GM21360 (cell line): ENCODE measurements around the gene NOS2.
"Not testable (repeated sequence)": the region's sequence is repeated elsewhere in the genome, so short reads cannot be mapped to it uniquely, and the experiment has no call there.

Experiments
- ATAC-seq: cut with Tn5 transposase; IDR thresholded peaks from one replicate; pipeline ENCODE4 v1.9.1; 2021; ENCODE audit warnings: mild to moderate bottlenecking, moderate library complexity; ENCODE audit not compliant: unreplicated experiment

The NOS2 gene

GRCh38 chr17:27800522-27800921, at the start of gene NOS2:
Gene NOS2 (minus strand): TSS chr17:27800529. CDS start chr17:27798809, 1,720 bp downstream.
- no peak for ATAC-seq

DNA sequence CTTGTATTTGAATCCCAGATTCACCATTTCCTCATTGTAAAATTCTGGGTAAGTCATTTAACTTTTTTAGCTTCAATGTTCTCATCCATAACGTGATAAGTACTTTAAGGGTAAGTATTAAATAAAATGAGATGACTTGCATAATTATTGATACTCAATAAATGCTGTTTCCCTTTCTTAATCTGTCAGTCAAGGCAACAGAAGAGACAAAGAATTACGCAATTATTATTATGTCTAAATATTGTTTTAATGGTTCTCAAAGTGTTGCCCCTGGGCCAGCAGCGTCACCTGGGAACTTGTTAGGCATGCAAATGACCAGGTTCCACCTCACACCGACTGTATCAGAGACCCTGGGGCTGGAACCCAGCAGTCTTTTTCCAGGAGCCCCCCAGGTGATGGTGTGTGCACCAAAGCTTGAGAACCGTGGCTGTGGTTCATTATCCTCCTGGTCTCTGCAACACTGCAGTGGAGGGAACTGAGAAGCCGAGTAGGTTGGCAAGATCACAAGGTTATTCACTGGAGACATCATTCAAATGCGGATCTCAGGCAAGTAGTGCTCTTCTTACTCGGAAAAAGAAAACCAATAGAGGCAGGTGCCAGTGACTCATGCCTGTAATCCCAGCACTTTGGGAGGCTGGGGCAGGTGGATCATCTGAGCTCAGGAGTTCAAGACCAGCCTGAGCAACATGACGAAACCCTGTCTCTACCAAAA, 49.3 kb upstream of the NOS2 start:
- ATAC-seq = no peak

- ATAC-seq = no peak
Observed at GRCh38 chr17:27848931-27849330, 48.6 kb upstream of the NOS2 start.

DNA sequence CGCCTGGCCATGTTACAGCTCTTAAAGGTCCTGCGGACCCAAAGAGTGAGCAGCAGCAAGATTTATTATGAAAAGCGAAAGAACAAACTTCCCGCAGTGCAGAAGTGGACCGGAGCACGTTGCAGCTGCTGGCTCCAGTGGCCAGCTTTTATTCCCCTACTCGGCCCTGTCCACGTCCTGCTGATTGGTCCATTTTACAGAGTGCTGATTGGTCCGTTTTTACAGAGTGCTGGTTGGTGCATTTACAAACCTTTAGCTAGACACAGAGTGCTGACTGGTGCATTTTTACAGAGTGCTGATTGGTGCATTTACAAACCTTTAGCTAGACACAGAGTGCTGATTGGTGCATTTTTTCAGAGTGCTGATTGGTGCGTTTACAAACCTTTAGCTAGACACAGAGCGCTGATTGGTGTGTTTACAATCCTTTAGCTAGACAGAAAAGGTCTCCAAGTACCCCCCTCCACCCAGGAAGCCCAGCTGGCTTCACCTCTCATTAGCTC, 46.5 kb upstream of the NOS2 start:
- ATAC-seq = not testable (repeated sequence)

DNA sequence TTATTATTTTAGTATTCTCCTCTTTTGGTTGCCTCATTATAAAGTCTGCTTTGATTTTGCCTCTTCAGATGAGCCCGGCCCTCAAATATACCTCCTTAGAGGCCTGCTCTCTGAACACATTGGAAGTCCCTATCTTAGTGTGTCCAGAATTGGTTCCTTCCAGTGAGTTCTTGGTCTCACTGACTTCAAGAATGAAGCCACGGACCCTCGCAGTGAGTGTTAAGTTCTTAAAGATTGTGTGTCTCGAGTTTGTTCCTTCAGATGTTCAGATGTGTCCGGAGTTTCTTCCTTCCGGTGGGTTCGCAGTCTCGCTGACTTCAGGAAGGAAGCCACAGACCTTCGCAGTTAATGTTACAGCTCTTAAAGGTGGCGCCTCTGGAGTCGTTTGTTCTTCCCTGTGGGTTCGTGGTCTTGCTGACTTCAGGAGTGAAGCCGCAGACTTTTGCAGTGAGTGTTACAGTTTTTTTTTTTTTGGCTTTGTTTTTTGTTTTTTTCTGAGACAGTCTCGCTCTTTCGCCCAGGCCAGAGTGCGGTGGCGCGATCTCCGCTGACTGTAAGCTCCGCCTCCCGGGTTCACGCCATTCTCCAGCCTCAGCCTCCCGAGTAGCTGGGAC, 45.8 kb upstream of the NOS2 start:
- no peak for ATAC-seq

DNA sequence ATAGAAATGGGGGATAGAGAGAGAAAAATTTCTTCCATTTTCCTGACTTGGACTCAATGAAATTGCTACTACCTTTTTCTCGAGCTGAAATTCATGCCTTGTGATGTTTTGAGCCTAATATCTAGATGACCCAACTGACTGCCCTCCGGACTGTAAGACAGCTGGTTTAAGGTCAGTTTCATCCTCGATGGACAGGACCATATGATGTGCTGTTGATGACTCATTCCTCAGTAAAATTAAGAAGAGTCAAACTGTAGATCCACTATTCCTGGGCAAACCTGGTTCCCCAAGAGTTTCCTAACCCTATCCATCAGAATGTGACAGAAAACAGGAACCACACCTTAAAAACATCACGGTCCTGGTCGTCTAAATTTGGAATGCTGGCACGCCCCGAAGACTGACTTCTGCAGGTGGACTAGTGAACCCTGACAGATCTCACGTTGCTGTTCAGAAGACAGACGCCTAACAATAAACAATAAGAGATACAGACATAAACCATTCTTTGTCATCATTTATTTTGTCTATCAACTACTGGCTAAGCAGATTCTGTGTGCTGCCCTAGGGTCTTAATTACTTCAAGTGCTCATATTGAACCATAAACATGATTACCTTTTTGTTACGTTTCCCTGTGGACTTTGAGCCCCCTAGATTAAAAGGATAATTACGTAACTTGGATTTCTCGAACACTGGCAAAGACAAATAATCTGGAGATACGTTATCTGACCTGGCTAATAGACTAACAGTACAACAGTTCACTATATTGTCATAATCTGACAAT, 45.1 kb upstream of the NOS2 start:
- no peak for ATAC-seq

- no peak for ATAC-seq
Observed at GRCh38 chr17:27840688-27841087, 40.4 kb upstream of the NOS2 start.

DNA sequence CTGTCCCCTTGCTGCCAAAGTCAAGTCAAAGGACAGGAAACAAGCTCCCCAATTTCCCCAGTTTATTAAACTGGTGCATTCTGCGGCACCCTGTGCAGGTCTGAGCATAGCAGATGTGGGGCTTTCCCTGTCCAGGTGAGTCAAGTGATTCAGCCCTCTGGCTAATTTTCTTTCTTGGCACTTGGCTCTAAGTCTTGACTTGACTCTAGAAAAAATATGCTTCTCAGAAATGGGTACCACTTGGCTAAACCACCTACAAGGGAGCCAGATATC, 40.0 kb upstream of the NOS2 start:
- not testable (repeated sequence) for ATAC-seq

DNA sequence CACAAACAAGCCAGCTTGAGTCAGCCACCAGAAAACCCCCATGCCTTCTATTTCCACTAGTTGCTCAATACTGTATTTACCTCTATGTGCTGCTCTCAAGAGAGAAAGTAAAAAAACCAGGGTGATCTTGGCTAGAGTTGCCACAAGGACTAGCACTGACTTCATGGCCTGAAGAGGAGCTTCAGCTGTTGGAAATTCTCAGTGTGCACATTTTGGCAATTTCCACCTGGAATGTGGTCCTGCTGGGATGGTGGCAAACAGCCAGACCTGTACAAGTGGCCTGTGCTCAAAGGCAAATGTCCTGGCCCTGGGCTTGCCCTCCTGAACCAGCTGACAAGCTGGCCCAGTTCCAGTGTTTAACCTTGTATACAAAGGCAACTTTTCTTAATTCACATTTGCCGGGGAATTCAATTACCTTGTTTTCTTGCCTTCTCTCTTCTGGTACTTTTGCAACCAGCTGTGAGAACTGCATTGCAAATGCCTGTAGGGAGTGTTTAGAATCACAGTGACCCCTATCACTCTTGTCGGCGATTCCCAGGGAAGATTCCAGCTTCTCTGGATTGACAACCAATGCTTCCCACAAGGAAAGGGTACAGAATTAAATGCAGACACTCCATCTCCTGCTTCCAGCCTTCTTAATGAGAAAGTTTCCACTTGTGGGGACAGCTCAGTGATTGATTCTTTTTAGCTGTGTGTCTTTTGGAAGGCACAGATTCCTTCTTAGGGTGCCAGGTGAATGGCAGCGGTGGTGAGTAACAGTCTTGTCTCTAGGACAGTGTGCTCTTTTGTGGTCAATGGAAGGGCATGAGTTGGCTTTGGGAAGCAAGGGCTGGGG, 39.5 kb upstream of the NOS2 start:
- not testable (repeated sequence) for ATAC-seq

DNA sequence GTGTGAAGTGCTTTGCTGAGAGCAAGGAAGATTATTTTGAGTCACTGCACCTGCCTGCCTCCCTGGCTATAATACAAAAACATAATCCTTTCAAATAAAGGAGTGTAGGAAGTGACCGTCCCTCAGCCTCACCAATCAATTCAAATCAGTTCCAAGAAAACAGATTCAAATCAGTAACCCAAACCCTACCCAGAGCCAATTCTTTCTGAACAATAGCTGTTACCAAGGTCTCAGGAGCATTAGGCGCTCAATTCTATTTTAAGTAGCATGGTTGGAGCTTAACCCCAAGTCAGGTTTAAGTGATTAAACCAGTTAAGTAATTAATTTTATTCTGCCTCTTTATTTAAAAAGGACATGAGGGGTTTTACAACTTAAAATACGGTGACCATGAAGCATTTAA, 38.3 kb upstream of the NOS2 start:
- not testable (repeated sequence) for ATAC-seq

DNA sequence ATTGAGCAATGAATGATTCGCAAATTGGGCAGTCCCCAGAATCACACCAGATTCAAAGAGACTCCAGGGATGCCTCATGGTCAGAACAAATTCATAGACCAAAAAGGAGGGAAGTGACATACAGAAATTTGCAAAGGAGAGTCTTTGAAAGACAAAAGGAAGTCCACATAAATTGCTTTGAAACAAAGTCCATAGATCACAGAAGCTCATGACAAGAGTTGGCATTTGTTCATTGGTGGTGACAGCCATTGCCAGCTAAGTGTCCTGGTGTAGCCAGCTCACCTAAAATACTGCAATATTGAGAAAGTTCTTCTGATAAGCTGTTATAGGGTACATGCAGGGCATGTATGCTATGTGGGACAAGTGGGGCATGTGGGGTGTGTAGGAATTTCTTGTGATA, 37.4 kb upstream of the NOS2 start:
- not testable (repeated sequence) for ATAC-seq

DNA sequence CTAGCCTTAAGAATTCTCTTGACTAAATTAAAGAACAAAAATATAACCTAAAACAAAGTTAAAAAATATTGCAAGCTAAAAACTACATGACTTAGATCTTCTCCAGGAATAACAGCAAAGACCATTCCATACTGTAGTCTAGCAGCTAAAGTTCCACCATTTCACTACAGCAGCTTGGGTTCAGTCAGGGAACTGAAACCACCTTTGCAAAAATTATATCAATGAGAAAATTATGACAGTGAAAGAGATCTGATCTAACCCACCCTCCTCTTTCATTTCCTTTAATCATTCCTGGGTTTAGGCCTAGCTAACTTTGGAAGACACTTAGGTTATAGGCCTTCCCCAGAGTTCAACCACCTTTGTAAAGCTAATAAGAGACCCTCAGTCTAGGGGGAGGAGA, 36.3 kb upstream of the NOS2 start:
- ATAC-seq = no peak

DNA sequence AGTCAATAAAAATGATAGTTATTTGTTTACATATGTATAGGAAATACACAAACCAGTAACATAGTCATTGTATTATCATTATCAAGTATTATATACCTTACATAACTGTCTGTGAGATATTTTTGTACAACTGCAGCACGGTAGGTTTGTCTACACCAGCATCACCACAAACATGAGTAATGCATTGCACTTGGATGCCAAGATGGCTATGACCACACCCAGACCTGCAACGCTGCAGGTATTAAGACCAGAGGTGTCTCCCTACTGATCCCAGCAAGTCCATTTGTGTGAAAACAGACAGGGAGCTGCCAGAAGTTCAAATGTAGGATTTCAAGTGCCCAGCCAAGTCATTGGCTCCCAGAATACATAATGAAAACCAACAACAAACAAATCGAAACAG, 34.2 kb upstream of the NOS2 start:
- no peak for ATAC-seq

DNA sequence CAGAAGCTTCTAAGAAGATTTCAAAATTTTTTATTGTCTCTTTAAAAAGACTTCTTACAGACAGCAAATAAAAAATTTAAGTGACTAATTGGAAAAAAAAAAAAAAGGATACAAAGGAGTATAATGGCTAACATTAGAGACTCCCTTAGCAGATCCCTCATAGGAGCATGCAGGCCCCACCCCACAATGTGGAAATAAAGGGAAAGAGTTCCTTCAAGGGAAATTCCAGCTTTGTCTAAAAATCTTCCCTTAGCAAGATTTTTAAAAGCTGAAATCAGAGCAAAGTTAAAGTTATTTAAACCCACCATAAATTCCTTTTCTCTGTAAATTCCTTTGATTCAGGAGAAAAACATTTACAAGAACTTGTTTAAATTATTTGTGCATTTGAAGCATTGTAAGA, 32.5 kb upstream of the NOS2 start:
- no peak for ATAC-seq

GRCh38 chr17:27829888-27830287, 29.6 kb upstream of the NOS2 start:
- ATAC-seq = not testable (repeated sequence)

DNA sequence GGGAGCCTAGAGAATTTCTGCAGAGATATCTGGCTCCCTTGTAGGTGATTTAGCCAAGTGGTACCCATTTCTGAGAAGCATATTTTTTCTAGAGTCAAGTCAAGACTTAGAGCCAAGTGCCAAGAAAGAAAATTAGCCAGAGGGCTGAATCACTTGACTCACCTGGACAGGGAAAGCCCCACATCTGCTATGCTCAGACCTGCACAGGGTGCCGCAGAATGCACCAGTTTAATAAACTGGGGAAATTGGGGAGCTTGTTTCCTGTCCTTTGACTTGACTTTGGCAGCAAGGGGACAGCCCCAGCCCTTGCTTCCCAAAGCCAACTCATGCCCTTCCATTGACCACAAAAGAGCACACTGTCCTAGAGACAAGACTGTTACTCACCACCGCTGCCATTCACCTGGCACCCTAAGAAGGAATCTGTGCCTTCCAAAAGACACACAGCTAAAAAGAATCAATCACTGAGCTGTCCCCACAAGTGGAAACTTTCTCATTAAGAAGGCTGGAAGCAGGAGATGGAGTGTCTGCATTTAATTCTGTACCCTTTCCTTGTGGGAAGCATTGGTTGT, 28.9 kb upstream of the NOS2 start:
- not testable (repeated sequence) for ATAC-seq

DNA sequence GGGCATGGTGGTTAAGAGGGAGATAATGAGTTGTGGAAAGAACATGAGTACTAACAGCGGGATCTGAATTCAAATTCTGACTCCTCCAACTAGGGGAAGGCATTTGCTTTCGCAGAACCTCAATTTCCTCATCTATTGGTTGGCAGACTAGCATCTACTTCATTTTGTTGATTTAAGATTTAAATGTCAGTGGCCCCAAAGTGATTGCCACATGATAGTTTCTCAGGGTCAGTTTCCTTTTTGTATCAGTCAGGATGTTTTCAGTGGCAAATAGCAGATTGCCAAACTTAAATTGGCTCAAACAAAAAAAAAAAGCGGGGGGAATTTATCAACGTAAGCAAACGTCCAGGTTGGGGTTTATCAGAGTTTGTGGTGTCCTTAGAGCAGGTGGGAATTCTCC, 25.1 kb upstream of the NOS2 start:
- no peak for ATAC-seq

DNA sequence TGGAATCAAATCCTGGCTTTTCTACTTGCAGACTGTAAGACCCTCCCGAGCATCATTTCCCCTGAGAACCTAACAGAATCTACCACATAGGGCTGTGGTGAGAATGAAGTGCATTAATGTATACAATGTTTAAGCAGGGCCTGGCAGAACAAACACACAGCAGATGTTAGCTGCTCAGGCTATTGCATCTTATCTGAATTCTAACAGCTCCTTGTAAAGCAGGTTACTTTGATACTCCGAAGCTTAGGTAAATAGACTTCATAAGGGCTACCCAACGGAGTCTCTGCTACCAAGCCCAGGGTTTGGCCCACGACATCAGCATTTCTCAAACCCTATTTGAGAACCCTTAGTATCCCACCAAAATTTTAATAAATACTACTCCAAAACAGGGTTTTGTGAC, 24.4 kb upstream of the NOS2 start:
- ATAC-seq = no peak

DNA sequence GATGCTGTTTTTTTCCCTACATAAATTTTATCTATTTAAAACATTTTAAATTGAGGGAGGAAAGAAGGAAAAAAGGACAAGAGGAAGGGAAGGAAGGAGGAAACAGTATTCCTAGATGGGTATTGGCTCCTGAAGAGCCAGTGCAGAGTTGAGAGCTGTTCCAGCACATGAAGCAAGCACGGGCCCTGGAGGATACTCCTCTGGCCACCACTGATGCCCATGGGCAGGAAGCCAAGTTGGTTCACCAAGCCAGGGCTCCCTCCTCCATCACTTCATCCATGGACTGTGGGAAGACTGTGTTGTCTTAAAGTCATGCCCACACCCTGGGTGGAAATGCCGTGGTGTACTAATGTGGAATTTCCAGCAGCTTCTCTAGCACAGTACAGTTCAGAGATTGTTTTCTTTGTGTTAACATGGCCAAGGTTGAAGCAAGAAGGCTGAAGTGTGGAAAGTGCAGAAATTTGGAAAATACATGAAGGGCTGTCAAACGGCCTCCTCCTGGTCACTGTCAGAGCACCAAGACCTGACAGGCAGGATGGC, 23.9 kb upstream of the NOS2 start:
- no peak for ATAC-seq

- not testable (repeated sequence) for ATAC-seq
Observed at GRCh38 chr17:27822108-27822507, 21.8 kb upstream of the NOS2 start.

- ATAC-seq = no peak
Observed at GRCh38 chr17:27821318-27821717, 21.0 kb upstream of the NOS2 start.
